ENCODE data around the gene ZNF366. TPM values are rescaled to one million over a fixed set of nuclear protein-coding genes. Genes with fewer than 3 reads are reported as not detected.
A peak's percentile ranks its signal among the peaks of the same experiment; 100 is the strongest.

ZNF366 gene
- total RNA-seq, 1 donor from 2014 or later = not detected

DNA sequence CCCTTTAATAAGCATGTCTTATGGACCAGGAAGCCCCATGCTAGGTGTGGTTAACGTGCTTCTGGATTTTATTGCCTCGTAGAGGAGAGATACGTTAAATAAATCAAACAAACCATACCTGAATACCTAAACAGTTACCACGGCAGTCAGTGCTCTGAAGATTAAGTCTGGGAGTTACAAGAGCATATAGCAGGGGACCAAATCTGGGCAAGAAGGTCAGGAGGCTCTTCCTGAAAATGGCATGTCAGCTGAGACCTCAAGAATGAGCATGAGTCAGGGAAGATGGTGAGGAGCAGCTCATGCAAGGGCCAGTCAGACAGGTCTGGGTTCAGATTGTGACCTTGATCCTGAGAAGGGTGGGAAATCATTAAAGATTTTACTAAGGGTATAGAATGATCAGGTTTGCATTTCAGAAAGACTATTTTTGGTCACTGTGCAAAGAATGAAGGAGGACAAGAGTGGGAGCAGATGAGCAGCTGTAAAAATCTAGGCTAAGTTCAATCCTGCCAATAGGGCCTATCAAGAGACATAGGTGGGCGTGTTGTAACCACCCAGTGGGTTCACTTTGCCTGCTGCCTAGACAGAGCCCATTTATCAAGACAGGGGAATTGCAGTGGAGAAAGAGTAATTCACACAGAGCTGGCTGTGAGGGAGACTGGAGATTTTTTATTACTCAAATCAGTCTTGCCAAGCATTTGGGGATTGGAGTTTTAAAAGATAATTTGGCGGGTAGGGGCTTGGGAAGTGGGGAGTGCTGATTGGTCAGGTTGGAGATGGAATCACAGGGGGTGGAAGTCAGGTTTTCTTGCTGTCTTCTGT lies 4.8 kb upstream of the ZNF366 start:
- peak; percentile 62 for DNase-seq (ENCODE audit: low read depth)
- no peaks in the 10 kb centered on the region for H3K9me3 ChIP-seq (ENCODE audit: insufficient read depth, low read depth, low read length)
- no peaks in the 10 kb centered on the region for H3K36me3 ChIP-seq (ENCODE audit: insufficient read depth, low read length)
- H3K4me1 Mint-ChIP-seq (ENCODE audit: low read depth, unreplicated experiment) = peaks cover 31% of the 10 kb centered on the region
- FAIRE-seq = peak; percentile 50
- peaks cover 30% of the 10 kb centered on the region for H3K4me1 ChIP-seq (ENCODE audit: insufficient read depth, low read length)
- H3K27me3 Mint-ChIP-seq (ENCODE audit: low read depth, unreplicated experiment) = no peaks in the 10 kb centered on the region
- H3K27ac Mint-ChIP-seq (ENCODE audit: unreplicated experiment) = no peak overlapping the region
- H3K27ac ChIP-seq (ENCODE audit: low read depth, low read length) = peak overlapping the region; percentile 81
- H4K20me1 ChIP-seq (ENCODE audit: insufficient read depth, low read length) = no peaks in the 10 kb centered on the region
- no peak overlapping the region for H3K4me3 ChIP-seq (ENCODE audit: insufficient read depth, low read depth, low read length)
- H3K9me3 Mint-ChIP-seq (ENCODE audit: unreplicated experiment) = no peaks in the 10 kb centered on the region
- TF ChIP-seq, protein P1, sequence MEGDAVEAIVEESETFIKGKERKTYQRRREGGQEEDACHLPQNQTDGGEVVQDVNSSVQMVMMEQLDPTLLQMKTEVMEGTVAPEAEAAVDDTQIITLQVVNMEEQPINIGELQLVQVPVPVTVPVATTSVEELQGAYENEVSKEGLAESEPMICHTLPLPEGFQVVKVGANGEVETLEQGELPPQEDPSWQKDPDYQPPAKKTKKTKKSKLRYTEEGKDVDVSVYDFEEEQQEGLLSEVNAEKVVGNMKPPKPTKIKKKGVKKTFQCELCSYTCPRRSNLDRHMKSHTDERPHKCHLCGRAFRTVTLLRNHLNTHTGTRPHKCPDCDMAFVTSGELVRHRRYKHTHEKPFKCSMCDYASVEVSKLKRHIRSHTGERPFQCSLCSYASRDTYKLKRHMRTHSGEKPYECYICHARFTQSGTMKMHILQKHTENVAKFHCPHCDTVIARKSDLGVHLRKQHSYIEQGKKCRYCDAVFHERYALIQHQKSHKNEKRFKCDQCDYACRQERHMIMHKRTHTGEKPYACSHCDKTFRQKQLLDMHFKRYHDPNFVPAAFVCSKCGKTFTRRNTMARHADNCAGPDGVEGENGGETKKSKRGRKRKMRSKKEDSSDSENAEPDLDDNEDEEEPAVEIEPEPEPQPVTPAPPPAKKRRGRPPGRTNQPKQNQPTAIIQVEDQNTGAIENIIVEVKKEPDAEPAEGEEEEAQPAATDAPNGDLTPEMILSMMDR (IDR thresholded peaks at IDR 0.05; ENCODE audit: insufficient read depth, low read depth, low read length) = no peak
- no peak for TF ChIP-seq EZH2 (IDR thresholded peaks at IDR 0.05; ENCODE audit: insufficient read depth, low read length)
- H3K36me3 Mint-ChIP-seq (ENCODE audit: low read depth, unreplicated experiment) = no peaks in the 10 kb centered on the region
- no peak overlapping the region for H3K4me3 Mint-ChIP-seq (ENCODE audit: unreplicated experiment)
- peak overlapping the region; percentile 41 for H3K9ac ChIP-seq (ENCODE audit: low read length)
- H3K4me2 ChIP-seq (ENCODE audit: low read length) = peak overlapping the region; percentile 63
- H3K79me2 ChIP-seq (ENCODE audit: insufficient read depth, low read length) = no peaks in the 10 kb centered on the region
- no peaks in the 10 kb centered on the region for H3K27me3 ChIP-seq (ENCODE audit: insufficient read depth, low read length)
- H2AFZ ChIP-seq (ENCODE audit: low read depth, low read length) = no peak overlapping the region

DNA sequence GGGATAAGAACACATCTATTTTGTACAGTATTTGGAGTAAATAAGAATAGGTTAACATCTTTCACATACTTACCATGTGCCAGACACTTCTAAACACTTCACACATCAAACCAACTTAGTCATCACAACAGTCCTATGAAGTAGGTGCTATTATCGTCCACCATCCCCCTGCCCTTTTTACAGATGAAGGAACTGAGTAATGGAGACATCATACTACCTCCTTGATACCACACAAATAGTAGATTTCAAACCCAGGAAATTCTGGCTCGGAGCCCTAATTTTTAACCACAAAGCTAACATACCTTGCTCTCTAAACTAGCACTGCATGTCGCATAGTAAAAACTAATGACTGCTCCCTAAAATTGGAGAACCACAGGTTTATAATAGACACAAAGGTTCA lies 4.2 kb upstream of the ZNF366 start:
- peaks cover 31% of the 10 kb centered on the region for H3K4me1 Mint-ChIP-seq (ENCODE audit: low read depth, unreplicated experiment)
- peak overlapping the region; percentile 63 for H3K4me2 ChIP-seq (ENCODE audit: low read length)
- no peak overlapping the region for H3K27ac Mint-ChIP-seq (ENCODE audit: unreplicated experiment)

More for the DNA sequence above, 4.2 kb upstream of the ZNF366 start:
- DNase-seq (ENCODE audit: low read depth) (peak; percentile 89), FAIRE-seq (peak; percentile 64)
- peak overlapping the region; percentile 41 for H3K9ac ChIP-seq (ENCODE audit: low read length)
- H3K4me1 ChIP-seq (ENCODE audit: insufficient read depth, low read length) = peaks cover 30% of the 10 kb centered on the region
- H2AFZ ChIP-seq (ENCODE audit: low read depth, low read length) = no peak overlapping the region
- TF ChIP-seq EZH2 (IDR thresholded peaks at IDR 0.05; ENCODE audit: insufficient read depth, low read length) = no peak
- TF ChIP-seq, protein P1 (IDR thresholded peaks at IDR 0.05; ENCODE audit: insufficient read depth, low read depth, low read length) = no peak
- Mint-ChIP-seq H3K36me3 (ENCODE audit: low read depth, unreplicated experiment) (no peaks in the 10 kb centered on the region), H3K9me3 (ENCODE audit: unreplicated experiment) (no peaks in the 10 kb centered on the region), H3K27me3 (ENCODE audit: low read depth, unreplicated experiment) (no peaks in the 10 kb centered on the region), H3K4me3 (ENCODE audit: unreplicated experiment) (no peak overlapping the region)
- no peaks in the 10 kb centered on the region for H3K79me2 ChIP-seq (ENCODE audit: insufficient read depth, low read length)
- H3K4me3 ChIP-seq (ENCODE audit: insufficient read depth, low read depth, low read length) = no peak overlapping the region
- no peaks in the 10 kb centered on the region for H4K20me1 ChIP-seq (ENCODE audit: insufficient read depth, low read length)
- H3K27me3 ChIP-seq (ENCODE audit: insufficient read depth, low read length) = no peaks in the 10 kb centered on the region
- no peaks in the 10 kb centered on the region for H3K9me3 ChIP-seq (ENCODE audit: insufficient read depth, low read depth, low read length)
- peak overlapping the region; percentile 81 for H3K27ac ChIP-seq (ENCODE audit: low read depth, low read length)
- H3K36me3 ChIP-seq (ENCODE audit: insufficient read depth, low read length) = no peaks in the 10 kb centered on the region

Measured in astrocyte (in vitro differentiated cells and primary cell).